Activated CD4-positive, alpha-beta T cell treated with anti-CD3 and anti-CD28 coated beads, Interleukin-2, amount 10 ng/mL, durations not matched to agents 24 days and 14 days (primary cell): ENCODE data around the gene RFC3. TPM values are rescaled to one million over a fixed set of nuclear protein-coding genes. Genes with fewer than 3 reads are reported as not detected.
"Not testable (repeated sequence)": the region's sequence is repeated elsewhere in the genome, so short reads cannot be mapped to it uniquely, and the experiment has no call there.

Experiments
- DNase-seq: peaks from one replicate; pipeline ENCODE4 v3.0.0; 2022
- H3K27ac Mint-ChIP-seq: one replicate; pipeline ENCODE4 v1.8.0; 2022; ENCODE audit warnings: mild to moderate bottlenecking, mixed read lengths
- H3K27me3 Mint-ChIP-seq: one replicate; pipeline ENCODE4 v1.8.0; 2022; ENCODE audit warnings: mixed read lengths
- H3K36me3 Mint-ChIP-seq: one replicate; pipeline ENCODE4 v1.8.0; 2022; ENCODE audit warnings: low read depth, mild to moderate bottlenecking, mixed read lengths
- H3K4me1 Mint-ChIP-seq: one replicate; pipeline ENCODE4 v1.8.0; 2021; ENCODE audit warnings: mixed read lengths
- H3K4me3 Mint-ChIP-seq: one replicate; pipeline ENCODE4 v1.8.0; 2022; ENCODE audit warnings: mild to moderate bottlenecking, moderate library complexity, mixed read lengths
- H3K9me3 Mint-ChIP-seq: one replicate; pipeline ENCODE4 v1.8.0; 2021; ENCODE audit warnings: mixed read lengths
- intact Hi-C: fragments of 100-400 bp; cut with micrococcal nuclease; formaldehyde crosslinking; loops from one replicate; pipeline ENCODE4 v1.15.1; 2023
- total RNA-seq: library from RNA; stranded (reverse); gene quantifications from 2 replicates; pipeline ENCODE4 v1.2.3, GENCODE V29; 2022

Gene RFC3
- 77.8 and 81.0 TPM in 2 replicates for total RNA-seq

GRCh38 chr13:33817901-33818706, at the start of gene RFC3:
RFC3 (plus strand) TSS chr13:33818149; CDS start chr13:33818179, 30 bp downstream.
- H3K4me1 Mint-ChIP-seq, result peaks cover 30% of the 10 kb centered on the region
- H3K36me3 Mint-ChIP-seq, result peaks cover 27% of the 10 kb centered on the region
- H3K4me3 Mint-ChIP-seq, result peak within 1 kb of the TSS; percentile 93
- peak; percentile 98 for DNase-seq
- intact Hi-C loops, result loop anchor here (1.0 to 10.0 kb wide), 8 partner anchors 15 to 1283 kb away; partner anchors contain the start of genes N4BP2L2 and PDS5B
- H3K27ac Mint-ChIP-seq, result peak within 1 kb of the TSS; percentile 95
- no peaks in the 10 kb centered on the region for H3K27me3 Mint-ChIP-seq
- no peaks in the 10 kb centered on the region for H3K9me3 Mint-ChIP-seq

GRCh38 chr13:33771296-33771695, 46.7 kb upstream of the RFC3 start:
- Mint-ChIP-seq H3K9me3 (peaks cover 7% of the 10 kb centered on the region), H3K36me3 (no peaks in the 10 kb centered on the region), H3K27me3 (peaks cover 8% of the 10 kb centered on the region), H3K4me3 (no peak overlapping the region), H3K4me1 (no peaks in the 10 kb centered on the region), H3K27ac (no peak overlapping the region)
- DNase-seq, result no peak
- intact Hi-C loops, result no loop called here

- H3K27ac Mint-ChIP-seq, result no peak overlapping the region
- intact Hi-C loops, result no loop called here
- DNase-seq, result no peak
These were observed 44.0 kb upstream of the RFC3 start for GRCh38 chr13:33773790-33774462.

GRCh38 chr13:33775339-33776108, 42.4 kb upstream of the RFC3 start:
- no peak overlapping the region for H3K27ac Mint-ChIP-seq
- intact Hi-C loops, result no loop called here
- H3K4me1 Mint-ChIP-seq, result no peaks in the 10 kb centered on the region
- peaks cover 6% of the 10 kb centered on the region for H3K27me3 Mint-ChIP-seq
- no peaks in the 10 kb centered on the region for H3K36me3 Mint-ChIP-seq
- no peak for DNase-seq
- peaks cover 2% of the 10 kb centered on the region for H3K9me3 Mint-ChIP-seq
- H3K4me3 Mint-ChIP-seq, result no peak overlapping the region

More at GRCh38 chr13:33773790-33774462, 44.0 kb upstream of the RFC3 start:
- Mint-ChIP-seq H3K27me3 (peaks cover 6% of the 10 kb centered on the region), H3K4me3 (no peak overlapping the region), H3K4me1 (no peaks in the 10 kb centered on the region), H3K36me3 (no peaks in the 10 kb centered on the region), H3K9me3 (no peaks in the 10 kb centered on the region)

- intact Hi-C loops, result no loop called here
- peaks cover 4% of the 10 kb centered on the region for H3K27me3 Mint-ChIP-seq
- no peak overlapping the region for H3K4me3 Mint-ChIP-seq
- no peak overlapping the region for H3K27ac Mint-ChIP-seq
- DNase-seq, result no peak
- H3K36me3 Mint-ChIP-seq, result no peaks in the 10 kb centered on the region
- H3K4me1 Mint-ChIP-seq, result no peaks in the 10 kb centered on the region
- peaks cover 7% of the 10 kb centered on the region for H3K9me3 Mint-ChIP-seq
These were observed 41.6 kb upstream of the RFC3 start for GRCh38 chr13:33776239-33776881.

- Mint-ChIP-seq H3K27me3 (peaks cover 3% of the 10 kb centered on the region), H3K4me3 (no peak overlapping the region), H3K36me3 (no peaks in the 10 kb centered on the region), H3K9me3 (peaks cover 11% of the 10 kb centered on the region), H3K4me1 (peaks cover 4% of the 10 kb centered on the region), H3K27ac (no peak overlapping the region)
- peak; percentile 24 for DNase-seq
- intact Hi-C loops, result no loop called here
These were observed 35.3 kb upstream of the RFC3 start for GRCh38 chr13:33782631-33783030.

- H3K4me1 Mint-ChIP-seq, H3K4me3 Mint-ChIP-seq, H3K27me3 Mint-ChIP-seq, DNase-seq, H3K36me3 Mint-ChIP-seq, H3K27ac Mint-ChIP-seq, intact Hi-C loops: not testable (repeated sequence)
- peaks cover 11% of the 10 kb centered on the region for H3K9me3 Mint-ChIP-seq
These were observed 34.7 kb upstream of the RFC3 start for GRCh38 chr13:33783212-33783611.

GRCh38 chr13:33784738-33785137, 33.2 kb upstream of the RFC3 start:
- H3K9me3 Mint-ChIP-seq, result peaks cover 11% of the 10 kb centered on the region
- H3K36me3 Mint-ChIP-seq, result no peaks in the 10 kb centered on the region
- H3K4me3 Mint-ChIP-seq, result no peak overlapping the region
- DNase-seq, result no peak
- H3K27me3 Mint-ChIP-seq, result peaks cover 2% of the 10 kb centered on the region
- H3K4me1 Mint-ChIP-seq, result peaks cover 6% of the 10 kb centered on the region
- intact Hi-C loops, result no loop called here
- no peak overlapping the region for H3K27ac Mint-ChIP-seq

GRCh38 chr13:33785384-33785783, 32.6 kb upstream of the RFC3 start:
- peaks cover 2% of the 10 kb centered on the region for H3K27me3 Mint-ChIP-seq
- peaks cover 9% of the 10 kb centered on the region for H3K9me3 Mint-ChIP-seq
- intact Hi-C loops, result no loop called here
- no peaks in the 10 kb centered on the region for H3K36me3 Mint-ChIP-seq
- peaks cover 6% of the 10 kb centered on the region for H3K4me1 Mint-ChIP-seq
- no peak overlapping the region for H3K4me3 Mint-ChIP-seq
- DNase-seq, result no peak
- no peak overlapping the region for H3K27ac Mint-ChIP-seq

- Mint-ChIP-seq H3K4me1 (peaks cover 6% of the 10 kb centered on the region), H3K27ac (peak overlapping the region; percentile 56), H3K4me3 (peak overlapping the region; percentile 74), H3K9me3 (peaks cover 4% of the 10 kb centered on the region), H3K27me3 (peaks cover 4% of the 10 kb centered on the region), H3K36me3 (no peaks in the 10 kb centered on the region)
- intact Hi-C loops, result no loop called here
- peak; percentile 66 for DNase-seq
These were observed 30.8 kb upstream of the RFC3 start for GRCh38 chr13:33787051-33787591.

- Mint-ChIP-seq H3K36me3 (no peaks in the 10 kb centered on the region), H3K27me3 (peaks cover 4% of the 10 kb centered on the region), H3K4me3 (no peak overlapping the region), H3K4me1 (peaks cover 6% of the 10 kb centered on the region), H3K9me3 (peaks cover 4% of the 10 kb centered on the region), H3K27ac (no peak overlapping the region)
- no peak for DNase-seq
- intact Hi-C loops, result no loop called here
These were observed 28.8 kb upstream of the RFC3 start for GRCh38 chr13:33789066-33789606.

- Mint-ChIP-seq H3K27ac (no peak overlapping the region), H3K27me3 (peaks cover 2% of the 10 kb centered on the region), H3K36me3 (no peaks in the 10 kb centered on the region), H3K4me1 (peaks cover 6% of the 10 kb centered on the region), H3K4me3 (no peak overlapping the region), H3K9me3 (peaks cover under 1% of the 10 kb centered on the region)
- DNase-seq, result no peak
- intact Hi-C loops, result no loop called here
These were observed 28.2 kb upstream of the RFC3 start for GRCh38 chr13:33789739-33790138.

- no peak for DNase-seq
- Mint-ChIP-seq H3K27ac (no peak overlapping the region), H3K4me1 (no peaks in the 10 kb centered on the region), H3K9me3 (no peaks in the 10 kb centered on the region), H3K4me3 (no peak overlapping the region), H3K27me3 (peaks cover 4% of the 10 kb centered on the region), H3K36me3 (no peaks in the 10 kb centered on the region)
- intact Hi-C loops, result no loop called here
These were observed 24.2 kb upstream of the RFC3 start for GRCh38 chr13:33793726-33794125.
